ENCODE results near the gene VPS13D.

- no peak for TF ChIP-seq CTCF (IDR thresholded peaks at IDR 0.05; ENCODE audit: low read depth, low read length, missing input control)
- TF ChIP-seq YY1 (IDR thresholded peaks at IDR 0.05), result no peak
Observed at GRCh38 chr1:12272770-12273169, 42.9 kb downstream of the VPS13D start.

All from liver (tissue), 2 donors.